ENCODE results near the gene KCNJ8. TPM values are rescaled to one million over a fixed set of nuclear protein-coding genes. Genes with fewer than 3 reads are reported as not detected.
"Not testable (repeated sequence)": the region's sequence is repeated elsewhere in the genome, so short reads cannot be mapped to it uniquely, and the experiment has no call there.

The KCNJ8 gene
- 15.0 TPM for total RNA-seq

DNA sequence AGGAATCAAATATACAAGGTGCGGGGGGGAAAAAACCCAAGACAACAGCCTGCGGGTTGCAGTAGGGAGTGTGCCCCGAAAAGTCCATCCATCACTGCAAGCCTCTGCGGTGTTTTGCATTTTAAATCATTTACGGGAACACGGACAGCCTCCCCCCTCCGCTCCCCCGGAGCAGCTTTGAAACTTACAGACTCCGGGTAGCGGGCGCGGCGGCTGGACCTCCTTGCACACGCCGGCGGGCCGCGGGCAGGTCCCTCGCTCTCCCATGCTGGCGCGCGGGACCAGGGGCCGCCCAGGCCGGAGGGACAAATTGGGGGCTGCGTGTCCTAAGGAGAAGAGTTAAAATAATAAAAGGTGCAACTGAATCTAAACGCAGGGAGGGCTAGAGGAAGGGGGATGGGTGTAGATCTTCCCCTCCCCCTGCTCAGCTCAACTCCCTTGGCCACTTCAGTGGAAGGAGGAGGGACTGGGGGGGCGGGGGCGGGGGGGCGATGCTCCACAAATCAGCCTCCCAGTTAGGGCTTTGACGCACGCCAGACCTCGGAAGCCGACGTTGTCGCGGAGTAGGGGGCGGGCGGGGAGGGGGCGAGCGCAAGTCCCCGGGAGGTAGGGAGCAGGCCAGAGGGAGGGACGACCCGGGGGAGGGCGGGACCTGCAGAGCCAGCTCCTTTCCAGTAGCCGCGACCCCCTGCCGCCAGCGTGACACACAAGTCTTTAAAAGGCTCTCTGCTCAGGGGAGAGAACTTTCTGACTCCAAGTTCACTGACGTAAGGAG, at the start of gene KCNJ8:
TSS of gene KCNJ8 (minus strand) at position 349 of the 775 bp plus-strand sequence. CDS start 1,090 bp downstream, outside the sequence.
- peak; percentile 56 for DNase-seq (ENCODE audit: low spot score)

DNA sequence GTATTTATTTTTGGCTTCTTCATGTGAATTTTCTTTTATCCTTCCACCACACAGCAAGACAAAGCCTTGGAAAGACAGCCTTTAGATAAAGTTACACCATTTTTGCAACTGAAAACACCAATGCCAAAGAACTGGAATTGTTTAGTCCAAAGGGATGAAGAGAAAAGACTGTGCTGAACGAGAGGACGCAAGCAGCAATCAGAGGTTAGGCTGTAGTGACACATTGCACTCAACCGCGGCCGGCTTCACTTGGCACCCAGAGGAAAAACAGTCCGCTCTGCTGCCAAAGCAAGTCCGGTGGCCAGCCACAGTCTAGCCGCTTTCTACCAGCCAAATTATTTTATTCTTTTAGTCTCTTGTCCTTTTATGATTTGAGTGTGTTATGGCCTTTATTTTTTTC, 49.1 kb upstream of the KCNJ8 start:
- peak; percentile 12 for DNase-seq (ENCODE audit: low spot score)

DNA sequence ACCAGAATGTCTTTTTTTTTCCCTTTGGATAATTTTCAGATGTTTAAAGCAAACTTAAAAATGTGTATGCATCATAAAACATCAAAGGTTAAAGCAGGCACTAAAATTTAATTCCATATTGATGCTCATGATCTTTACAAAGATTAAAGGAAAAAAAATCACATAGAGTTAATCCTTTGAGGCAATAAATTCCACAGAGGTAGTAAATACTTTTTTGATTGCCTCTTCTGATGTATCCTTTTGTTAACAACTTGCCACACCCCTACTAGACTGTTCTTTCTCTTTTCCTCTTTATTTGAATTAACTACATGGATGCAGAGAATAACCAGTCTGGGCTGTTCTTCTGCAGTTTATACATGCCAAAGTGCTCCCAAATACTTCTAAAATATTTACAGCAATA, 45.2 kb upstream of the KCNJ8 start:
- no peak for DNase-seq (ENCODE audit: low spot score)

DNA sequence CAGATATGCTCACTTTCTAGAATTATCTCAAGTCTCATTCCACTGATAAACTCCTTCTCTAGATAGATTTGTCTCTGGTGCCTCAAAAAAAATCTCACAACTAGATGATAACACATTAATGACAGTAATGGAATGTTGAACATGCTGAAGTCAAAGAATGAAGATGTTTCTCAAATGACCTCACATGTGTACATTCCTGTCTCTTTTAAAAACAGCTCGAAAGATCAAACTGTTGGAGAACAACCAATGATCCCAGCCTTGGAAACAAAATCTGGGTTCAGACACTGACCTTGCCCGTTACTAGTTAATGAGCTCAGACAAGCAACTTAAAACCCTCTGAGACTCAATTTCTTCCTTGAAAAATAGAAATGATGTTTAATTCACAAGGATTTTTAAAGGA, 44.7 kb upstream of the KCNJ8 start:
- no peak for DNase-seq (ENCODE audit: low spot score)

GRCh38 chr12:21818627-21819026, 44.1 kb upstream of the KCNJ8 start:
- DNase-seq (ENCODE audit: low spot score): no peak

- no peak for DNase-seq (ENCODE audit: low spot score)
These were observed 41.0 kb upstream of the KCNJ8 start for GRCh38 chr12:21815306-21816062.

DNA sequence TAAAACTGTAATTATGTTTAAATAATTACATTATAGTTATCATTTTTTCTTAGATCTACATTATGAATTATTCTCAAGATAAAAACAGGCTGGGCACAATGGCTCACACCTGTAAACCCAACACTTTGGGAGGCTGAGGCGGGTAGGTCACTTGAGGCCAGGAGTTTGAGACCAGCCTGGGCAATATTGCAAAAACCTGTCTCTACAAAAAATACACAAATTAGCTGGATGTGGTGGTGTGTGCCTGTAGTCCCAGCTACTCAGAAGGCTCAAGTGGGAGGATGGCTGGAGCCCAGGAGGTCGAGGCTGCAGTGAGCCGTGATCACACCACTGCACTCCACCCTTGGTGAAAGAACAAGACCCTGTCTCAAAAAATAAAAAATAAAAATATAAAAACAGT, 40.3 kb upstream of the KCNJ8 start:
- no peak for DNase-seq (ENCODE audit: low spot score)

GRCh38 chr12:21814327-21814726, 39.8 kb upstream of the KCNJ8 start:
- DNase-seq (ENCODE audit: low spot score): no peak

DNA sequence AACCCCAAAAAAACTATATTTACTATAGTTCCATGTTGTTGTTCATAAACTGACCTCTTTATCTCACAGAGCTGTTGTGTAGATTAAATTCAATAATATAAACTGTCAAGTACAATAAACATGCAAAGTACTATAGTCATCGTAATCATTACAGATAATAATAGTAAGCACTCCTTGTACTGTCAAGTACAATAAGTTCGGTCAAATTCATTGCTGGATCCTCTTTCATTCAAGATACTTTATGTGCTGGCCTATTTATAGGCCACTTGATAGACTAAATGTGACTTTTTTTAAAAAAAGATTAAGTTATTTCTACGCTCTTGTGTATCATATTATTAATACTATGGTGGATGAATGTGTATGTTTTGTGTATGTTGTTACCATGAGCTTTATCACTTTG, 39.2 kb upstream of the KCNJ8 start:
- DNase-seq (ENCODE audit: low spot score): no peak

DNA sequence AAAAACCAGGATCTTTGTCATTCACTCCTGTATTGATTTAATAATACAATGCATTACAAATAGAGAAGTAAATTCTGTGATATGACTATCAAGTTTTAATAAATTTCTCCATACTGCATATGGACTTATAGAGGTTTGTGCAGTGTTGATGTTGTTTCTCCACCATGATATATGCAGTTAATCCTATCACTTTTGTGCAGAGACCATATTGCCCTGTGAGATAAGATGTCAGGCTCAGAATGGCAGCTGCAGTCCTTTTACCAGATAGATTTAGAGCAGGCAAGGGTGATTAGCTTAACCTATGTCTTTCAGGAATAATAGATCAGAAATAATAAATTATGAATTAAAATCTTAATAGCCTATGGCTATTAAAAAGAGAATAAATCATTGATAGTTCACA, 38.6 kb upstream of the KCNJ8 start:
- DNase-seq (ENCODE audit: low spot score): no peak

GRCh38 chr12:21812340-21812739, 37.8 kb upstream of the KCNJ8 start:
- not testable (repeated sequence) for DNase-seq (ENCODE audit: low spot score)

GRCh38 chr12:21809100-21809499, 34.6 kb upstream of the KCNJ8 start:
- no peak for DNase-seq (ENCODE audit: low spot score)

- DNase-seq (ENCODE audit: low spot score): no peak
These were observed 31.7 kb upstream of the KCNJ8 start for GRCh38 chr12:21806255-21806654.

DNA sequence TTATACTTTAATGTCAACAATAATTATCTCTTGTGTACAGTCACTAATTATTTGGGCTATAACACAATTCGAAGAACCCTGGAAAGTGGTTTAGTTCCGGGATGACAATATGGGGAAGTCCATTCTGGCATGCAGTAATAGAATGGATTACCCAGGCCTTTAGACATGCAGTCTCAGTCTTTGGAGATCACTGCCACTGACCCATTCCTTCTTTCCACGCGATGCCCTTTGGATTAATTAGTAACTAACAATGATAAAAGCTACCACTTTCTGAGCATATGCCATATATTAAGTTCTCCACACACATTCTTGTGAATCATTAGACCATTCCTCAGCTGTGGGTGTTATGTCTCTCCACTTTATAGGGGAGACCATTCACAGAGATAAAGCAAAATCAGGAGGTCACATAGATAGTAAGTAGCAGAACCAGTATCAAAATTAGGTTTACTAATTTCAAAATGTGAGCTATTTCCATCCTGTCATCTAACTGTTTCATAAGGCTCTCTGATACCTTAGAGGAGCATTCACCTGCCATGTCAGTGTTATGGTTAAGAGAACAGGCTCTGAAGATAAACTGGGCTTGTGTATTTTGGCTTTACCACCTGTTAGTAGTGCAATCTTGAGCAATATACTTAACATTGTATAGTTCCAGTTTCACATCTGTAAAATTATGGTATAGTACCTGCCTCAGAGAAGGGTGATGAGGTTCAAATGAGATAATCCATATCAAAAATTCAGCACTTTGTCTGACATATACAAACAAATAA, 27.2 kb upstream of the KCNJ8 start:
- no peak for DNase-seq (ENCODE audit: low spot score)

DNA sequence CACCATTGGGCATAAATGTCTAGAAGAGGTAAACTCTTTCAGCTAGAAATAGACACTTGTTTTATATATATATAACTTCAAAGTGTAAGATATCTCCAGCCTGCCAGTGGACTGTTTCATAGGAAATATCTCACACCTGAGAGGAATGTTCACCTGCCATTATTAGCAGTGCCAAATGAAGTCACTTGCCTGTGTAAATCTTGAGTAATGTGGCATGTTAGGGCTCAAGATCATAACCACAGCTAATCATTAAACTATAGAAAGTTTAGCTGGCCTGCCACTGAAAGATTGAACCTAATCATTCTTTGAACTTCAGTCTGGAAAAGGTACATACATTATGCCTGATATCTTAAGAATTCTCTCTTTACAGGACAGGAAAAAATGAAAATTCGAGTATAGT, 25.5 kb upstream of the KCNJ8 start:
- DNase-seq (ENCODE audit: low spot score): peak; percentile 16

DNA sequence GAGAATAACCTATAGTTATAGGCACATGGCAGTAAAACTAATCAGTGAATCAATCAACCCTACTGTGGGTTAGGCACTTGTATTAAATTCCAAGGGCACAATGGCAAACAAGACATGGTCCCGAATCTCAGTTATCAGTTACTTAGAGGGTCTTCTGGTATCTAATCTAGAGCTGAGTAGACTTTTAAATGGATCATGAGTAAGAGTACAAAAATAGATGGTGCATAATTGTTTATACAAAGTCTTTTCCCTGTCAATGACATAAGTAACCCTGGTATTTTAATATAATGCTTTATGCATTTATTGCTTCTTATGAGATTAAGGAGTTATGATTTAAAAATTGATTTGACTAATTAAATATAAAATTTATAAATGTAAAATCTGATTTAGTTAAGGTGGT, 23.0 kb upstream of the KCNJ8 start:
- no peak for DNase-seq (ENCODE audit: low spot score)

GRCh38 chr12:21795648-21796328, 21.3 kb upstream of the KCNJ8 start:
- DNase-seq (ENCODE audit: low spot score): no peak

GRCh38 chr12:21794807-21795595, 20.5 kb upstream of the KCNJ8 start:
- DNase-seq (ENCODE audit: low spot score): not testable (repeated sequence)

DNA sequence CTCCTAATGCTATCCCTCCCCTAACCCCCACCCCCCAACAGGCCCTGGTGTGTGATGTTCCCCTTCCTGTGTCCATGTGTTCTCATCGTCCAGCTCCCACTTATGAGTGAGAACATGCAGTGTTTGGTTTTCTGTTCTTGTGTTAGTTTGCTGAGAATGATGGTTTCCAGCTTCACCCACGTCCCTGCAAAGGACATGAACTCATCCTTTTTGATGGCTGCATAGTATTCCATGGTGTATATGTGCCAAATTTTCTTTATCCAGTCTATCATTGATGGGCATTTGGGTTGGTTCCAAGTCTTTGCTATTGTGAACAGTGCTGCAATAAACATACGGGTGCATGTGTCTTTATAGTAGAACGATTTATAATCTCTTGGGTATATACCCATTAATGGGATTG, 15.2 kb upstream of the KCNJ8 start:
- not testable (repeated sequence) for DNase-seq (ENCODE audit: low spot score)

DNA sequence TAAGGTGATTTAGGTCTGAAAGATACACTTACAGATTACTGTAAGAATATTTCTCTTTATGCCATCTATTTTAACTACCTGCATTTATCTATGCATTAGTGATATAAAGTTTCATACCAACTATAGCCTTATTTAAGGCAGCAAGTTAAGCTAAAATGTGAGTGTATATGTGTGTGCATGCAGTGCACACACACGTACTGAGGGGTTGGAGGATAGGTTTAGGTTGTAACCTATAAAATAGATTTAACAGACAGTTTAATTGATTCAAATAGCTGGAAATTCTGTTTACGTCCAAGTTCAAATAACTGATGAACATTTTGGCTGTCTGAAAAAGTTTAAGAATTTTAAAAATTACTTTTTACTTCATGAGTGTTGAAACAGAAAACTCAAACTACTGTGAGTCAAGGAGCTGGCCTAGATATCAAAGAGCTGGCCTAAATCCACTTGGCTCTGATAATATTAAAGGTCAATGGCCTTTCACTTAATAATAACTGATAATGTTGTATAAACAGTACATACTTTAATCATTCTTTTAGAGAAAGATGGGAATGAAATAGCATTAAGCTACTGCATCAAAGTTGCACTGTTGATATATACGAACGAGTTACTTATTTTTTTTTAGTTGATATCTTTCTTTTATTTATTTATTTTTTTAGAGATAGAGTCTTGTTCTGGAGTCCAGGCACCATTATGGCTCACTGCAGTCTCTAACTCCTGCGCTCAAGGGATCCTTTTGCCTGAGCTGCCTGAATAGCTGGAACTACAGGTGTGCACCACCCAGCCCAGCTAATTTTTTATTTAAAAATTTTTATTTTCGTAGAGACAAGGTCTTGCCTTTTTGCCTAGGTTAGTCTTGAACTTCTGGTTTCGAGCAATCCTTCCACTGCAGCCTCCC, 13.8 kb upstream of the KCNJ8 start:
- no peak for DNase-seq (ENCODE audit: low spot score)

All from mucosa of gallbladder (tissue), 1 donor.